ENCODE data around the gene CD7. TPM values are rescaled to one million over a fixed set of nuclear protein-coding genes. Genes with fewer than 3 reads are reported as not detected.

The CD7 gene
- polyA plus RNA-seq, 3 donors, result 0.38 to 3.6 (median 0.42) TPM

DNA sequence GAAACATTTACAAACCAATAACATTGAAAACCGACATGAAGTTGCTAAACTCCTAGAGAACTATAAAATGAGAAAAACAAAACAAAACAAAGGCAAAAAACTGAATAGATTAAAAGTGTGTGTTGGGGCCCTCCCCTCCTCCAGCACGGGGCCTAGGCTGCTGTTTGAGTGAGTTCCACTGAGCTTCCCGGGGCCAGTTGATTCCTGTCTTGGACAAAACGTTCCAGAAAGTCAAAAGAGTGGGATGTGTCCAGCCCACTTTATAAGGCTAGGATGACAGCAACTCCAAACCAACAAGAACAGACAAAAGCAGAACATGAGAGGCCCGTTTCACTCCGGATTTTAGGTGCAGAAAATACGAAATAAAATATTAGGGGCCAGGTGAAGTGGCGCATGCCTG lies 32.3 kb downstream of the CD7 start:
- 100% methylated on average over 1 of the region's 8 CpGs for WGBS (ENCODE audit: insufficient coverage)

GRCh38 chr17:82283208-82283749 lies 34.1 kb downstream of the CD7 start:
- TF ChIP-seq, protein P1, sequence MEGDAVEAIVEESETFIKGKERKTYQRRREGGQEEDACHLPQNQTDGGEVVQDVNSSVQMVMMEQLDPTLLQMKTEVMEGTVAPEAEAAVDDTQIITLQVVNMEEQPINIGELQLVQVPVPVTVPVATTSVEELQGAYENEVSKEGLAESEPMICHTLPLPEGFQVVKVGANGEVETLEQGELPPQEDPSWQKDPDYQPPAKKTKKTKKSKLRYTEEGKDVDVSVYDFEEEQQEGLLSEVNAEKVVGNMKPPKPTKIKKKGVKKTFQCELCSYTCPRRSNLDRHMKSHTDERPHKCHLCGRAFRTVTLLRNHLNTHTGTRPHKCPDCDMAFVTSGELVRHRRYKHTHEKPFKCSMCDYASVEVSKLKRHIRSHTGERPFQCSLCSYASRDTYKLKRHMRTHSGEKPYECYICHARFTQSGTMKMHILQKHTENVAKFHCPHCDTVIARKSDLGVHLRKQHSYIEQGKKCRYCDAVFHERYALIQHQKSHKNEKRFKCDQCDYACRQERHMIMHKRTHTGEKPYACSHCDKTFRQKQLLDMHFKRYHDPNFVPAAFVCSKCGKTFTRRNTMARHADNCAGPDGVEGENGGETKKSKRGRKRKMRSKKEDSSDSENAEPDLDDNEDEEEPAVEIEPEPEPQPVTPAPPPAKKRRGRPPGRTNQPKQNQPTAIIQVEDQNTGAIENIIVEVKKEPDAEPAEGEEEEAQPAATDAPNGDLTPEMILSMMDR (IDR thresholded peaks at IDR 0.05), result no peak
- H3K27me3 ChIP-seq (ENCODE audit: control insufficient read depth in 2 of 2, insufficient read depth in 2 of 2, low read length in 2 of 2), result no peaks in the 10 kb centered on the region
- 23% methylated on average over 13 of the region's 13 CpGs for WGBS (ENCODE audit: insufficient coverage)
- H2AFZ ChIP-seq (ENCODE audit: insufficient read depth, low read depth, low read length, poor library complexity, severe bottlenecking), result no peak overlapping the region
- Mint-ChIP-seq H3K4me3 (peak overlapping the region in 1 of 2 donors; percentile 46), H3K36me3 (peaks cover 4 to 5% of the 10 kb centered on the region in 2 donors), H3K4me1 (peaks cover 49% of the 10 kb centered on the region), H3K27ac (peak overlapping the region in 5 of 7 donors; percentile 8 to 73 (median 60)), H3K27me3 (ENCODE audit: low read depth in 3 of 3) (peaks cover 0 to 9% (median 5%) of the 10 kb centered on the region in 3 donors), H3K9me3 (peaks cover 0 to 7% (median 0%) of the 10 kb centered on the region in 7 donors)
- peak overlapping the region; percentile 26 for H3K9ac ChIP-seq (ENCODE audit: insufficient read depth, low read length, poor library complexity, severe bottlenecking)
- DNase-seq, result peak; percentile 73 to 92 (median 79)
- no peaks in the 10 kb centered on the region for H3K9me3 ChIP-seq (replicated peaks in 1 of 2; ENCODE audit: control insufficient read depth in 1 of 2, insufficient read depth in 1 of 2, low read length in 2 of 2)
- no peaks in the 10 kb centered on the region for H4K20me1 ChIP-seq (ENCODE audit: insufficient read depth, low read length)
- no peaks in the 10 kb centered on the region for H3K36me3 ChIP-seq (replicated peaks in 1 of 2; ENCODE audit: control insufficient read depth in 1 of 2, insufficient read depth in 2 of 2, low read length in 2 of 2)
- H3K4me2 ChIP-seq (replicated peaks; ENCODE audit: extremely low read depth, low read length, poor library complexity, severe bottlenecking), result peak overlapping the region; percentile 19
- no peaks in the 10 kb centered on the region for H3K79me2 ChIP-seq (ENCODE audit: insufficient read depth, low read length)
- peaks cover 52 to 65% of the 10 kb centered on the region in 2 donors for H3K4me1 ChIP-seq (ENCODE audit: control insufficient read depth in 1 of 2, insufficient read depth in 2 of 2, low read length in 2 of 2)
- no peak overlapping the region for H3K4me3 ChIP-seq (replicated peaks in 1 of 3; ENCODE audit: low read depth in 2 of 3, low read length in 3 of 3)
- H3K27ac ChIP-seq (ENCODE audit: low read depth in 1 of 2, low read length in 2 of 2), result no peak overlapping the region
- intact Hi-C loops (cut with micrococcal nuclease), result no loop called here

More for the DNA sequence above, 32.3 kb downstream of the CD7 start:
- Mint-ChIP-seq H3K9me3 (peaks cover 0 to 7% (median 0%) of the 10 kb centered on the region in 7 donors), H3K36me3 (no peaks in the 10 kb centered on the region), H3K4me3 (no peak overlapping the region), H3K27me3 (ENCODE audit: low read depth in 3 of 3) (peaks cover 0 to 7% (median 5%) of the 10 kb centered on the region in 3 donors), H3K4me1 (peaks cover 32% of the 10 kb centered on the region), H3K27ac (peak overlapping the region in 1 of 7 donors; percentile 55)
- Histone ChIP-seq H3K79me2 (ENCODE audit: insufficient read depth, low read length) (no peaks in the 10 kb centered on the region), H3K9ac (ENCODE audit: insufficient read depth, low read length, poor library complexity, severe bottlenecking) (no peak overlapping the region), H4K20me1 (ENCODE audit: insufficient read depth, low read length) (no peaks in the 10 kb centered on the region), H3K4me3 (replicated peaks in 1 of 3; ENCODE audit: low read depth in 2 of 3, low read length in 3 of 3) (no peak overlapping the region), H3K4me2 (replicated peaks; ENCODE audit: extremely low read depth, low read length, poor library complexity, severe bottlenecking) (no peak overlapping the region), H3K27me3 (ENCODE audit: control insufficient read depth in 2 of 2, insufficient read depth in 2 of 2, low read length in 2 of 2) (no peaks in the 10 kb centered on the region), H3K36me3 (replicated peaks in 1 of 2; ENCODE audit: control insufficient read depth in 1 of 2, insufficient read depth in 2 of 2, low read length in 2 of 2) (no peaks in the 10 kb centered on the region), H2AFZ (ENCODE audit: insufficient read depth, low read depth, low read length, poor library complexity, severe bottlenecking) (no peak overlapping the region), H3K4me1 (ENCODE audit: control insufficient read depth in 1 of 2, insufficient read depth in 2 of 2, low read length in 2 of 2) (peaks cover 34 to 46% of the 10 kb centered on the region in 2 donors), H3K9me3 (replicated peaks in 1 of 2; ENCODE audit: control insufficient read depth in 1 of 2, insufficient read depth in 1 of 2, low read length in 2 of 2) (no peaks in the 10 kb centered on the region), H3K27ac (ENCODE audit: low read depth in 1 of 2, low read length in 2 of 2) (no peak overlapping the region)
- TF ChIP-seq, protein P1 (IDR thresholded peaks at IDR 0.05), result no peak
- DNase-seq, result no peak
- intact Hi-C loops (cut with micrococcal nuclease), result no loop called here

All from CD14-positive monocyte (primary cell).